GM21737 (cell line): ENCODE data around the gene GJC2.

Experiments used
- ATAC-seq: cut with Tn5 transposase; IDR thresholded peaks from one replicate; pipeline ENCODE4 v1.9.1; 2021; ENCODE audit warnings: mild to moderate bottlenecking, moderate library complexity; ENCODE audit not compliant: unreplicated experiment

The GJC2 gene

GRCh38 chr1:228144193-228144992 lies 5.3 kb upstream of the GJC2 start:
- ATAC-seq: no peak

GRCh38 chr1:228144993-228145343 lies 4.8 kb upstream of the GJC2 start:
- ATAC-seq: no peak

GRCh38 chr1:228145463-228146416 lies 4.0 kb upstream of the GJC2 start:
- no peak for ATAC-seq

GRCh38 chr1:228146417-228147150 lies 3.1 kb upstream of the GJC2 start:
- ATAC-seq: no peak

- ATAC-seq: no peak
Observed at GRCh38 chr1:228147151-228147693, 2.5 kb upstream of the GJC2 start.

GRCh38 chr1:228147768-228148167 lies 2.0 kb upstream of the GJC2 start:
- no peak for ATAC-seq

- ATAC-seq: no peak
Observed at GRCh38 chr1:228148196-228148861, 1.4 kb upstream of the GJC2 start.

GRCh38 chr1:228148935-228149405 lies 760 bp upstream of the GJC2 start:
- ATAC-seq: no peak

- no peak for ATAC-seq
Observed at GRCh38 chr1:228150120-228150460, 360 bp downstream of the GJC2 start.

GRCh38 chr1:228150461-228151179 lies 890 bp downstream of the GJC2 start:
- no peak for ATAC-seq

- no peak for ATAC-seq
Observed at GRCh38 chr1:228151180-228151925, 1.6 kb downstream of the GJC2 start.

GRCh38 chr1:228152097-228152917 lies 2.6 kb downstream of the GJC2 start:
- no peak for ATAC-seq

GRCh38 chr1:228152918-228153258 lies 3.2 kb downstream of the GJC2 start:
- no peak for ATAC-seq

- ATAC-seq: no peak
Observed at GRCh38 chr1:228154021-228154669, 4.4 kb downstream of the GJC2 start.

- ATAC-seq: no peak
Observed at GRCh38 chr1:228154670-228155571, 5.2 kb downstream of the GJC2 start.

GRCh38 chr1:228155596-228156514 lies 6.1 kb downstream of the GJC2 start:
- no peak for ATAC-seq
